OCI-LY1 (cell line): ENCODE measurements around the gene BNIP5.

ENCODE experiments used
- CTCF ChIP-seq: fragments of 200-600 bp; sonication (generic), shearing (Covaris generic); IDR thresholded peaks from 2 replicates; pipeline ENCODE4 v1.5.1; 2017; ENCODE audit warnings: mild to moderate bottlenecking, antibody characterized with exemption, low read length, moderate library complexity, mixed read lengths
- EZH2 ChIP-seq: fragments of 200-600 bp; sonication (generic), shearing (Covaris generic); IDR thresholded peaks from 2 replicates; pipeline ENCODE4 v1.8.0; 2017; ENCODE audit warnings: borderline replicate concordance, mixed run types, mild to moderate bottlenecking, antibody characterized with exemption, low read length, moderate library complexity, mixed read lengths

GRCh38 chr6:36319436-36319762 lies 17.3 kb downstream of the BNIP5 start:
- TF ChIP-seq CTCF (no peak), EZH2 (no peak)
